Liver (tissue), 3 donors: ENCODE results near the gene SMG6.

Source experiments
- ATF3 ChIP-seq: IDR thresholded peaks from 2 replicates; pipeline ENCODE4 v1.6.1; 2016; ENCODE audit warnings: antibody characterized with exemption
- CTCF ChIP-seq: fragments of 150-350 bp; IDR thresholded peaks from 2 replicates; pipeline ENCODE4 v1.5.1; 2017; ENCODE audit warnings: improper control_type of control experiment, low read depth, low read length; ENCODE audit not compliant: missing input control
- HNF4A ChIP-seq, 2 donors: conservative IDR thresholded peaks; 2 replicates each; pipeline ENCODE4 v1.6.1; 2016; ENCODE audit warnings: antibody characterized with exemption in 2 of 2, mild to moderate bottlenecking in 2 of 2
- JUND ChIP-seq, 2 donors: IDR thresholded peaks; 2 replicates each; pipeline ENCODE4 v1.6.1; 2016; ENCODE audit warnings: antibody characterized with exemption in 2 of 2
- MAX ChIP-seq: IDR thresholded peaks from 2 replicates; pipeline ENCODE4 v1.6.1; 2016; ENCODE audit warnings: antibody characterized with exemption
- RAD21 ChIP-seq, 2 donors: IDR thresholded peaks; 2 replicates each; pipeline ENCODE4 v1.6.1; 2016; ENCODE audit warnings: antibody characterized with exemption in 2 of 2, mild to moderate bottlenecking in 2 of 2
- RXRA ChIP-seq, 2 donors: IDR thresholded peaks; 2 replicates each; pipeline ENCODE4 v1.6.1; 2017 to 2018; ENCODE audit warnings: antibody characterized with exemption in 2 of 2, mild to moderate bottlenecking in 1 of 2
- SP1 ChIP-seq: IDR thresholded peaks from 2 replicates; pipeline ENCODE4 v1.6.1; 2018; ENCODE audit warnings: antibody characterized with exemption, mild to moderate bottlenecking
- TAF1 ChIP-seq: conservative IDR thresholded peaks from 2 replicates; pipeline ENCODE4 v1.6.1; 2016; ENCODE audit warnings: antibody characterized with exemption, mild to moderate bottlenecking
- donor health status: healthy.
- donor health status: healthy.

GRCh38 chr17:2044263-2044894 lies 259.2 kb downstream of the SMG6 start:
- TF ChIP-seq CTCF = no peak
- no peak for TF ChIP-seq RXRA (IDR thresholded peaks at IDR 0.05)
- TF ChIP-seq RAD21 (IDR thresholded peaks at IDR 0.05) = no peak
- no peak for TF ChIP-seq HNF4A (conservative IDR thresholded peaks at IDR 0.05)
- TF ChIP-seq MAX = no peak
- TF ChIP-seq ATF3 = no peak
- TF ChIP-seq SP1 = no peak
- no peak for TF ChIP-seq TAF1
- no peak for TF ChIP-seq JUND (IDR thresholded peaks at IDR 0.05)
